HL-60/S4 treated with phorbol 12-myristate 13-acetate at 8.2 ng/mL for 4 days and 3 days (cell line): Measurements from ENCODE around the gene TWIST1.

Experiments
- in situ Hi-C: fragments of 300-500 bp; cut with MboI; formaldehyde crosslinking; loops from 2 replicates; pipeline ENCODE4 v1.15.0; 2022; ENCODE audit warnings: low sequenced_read_pairs

TWIST1 gene

DNA sequence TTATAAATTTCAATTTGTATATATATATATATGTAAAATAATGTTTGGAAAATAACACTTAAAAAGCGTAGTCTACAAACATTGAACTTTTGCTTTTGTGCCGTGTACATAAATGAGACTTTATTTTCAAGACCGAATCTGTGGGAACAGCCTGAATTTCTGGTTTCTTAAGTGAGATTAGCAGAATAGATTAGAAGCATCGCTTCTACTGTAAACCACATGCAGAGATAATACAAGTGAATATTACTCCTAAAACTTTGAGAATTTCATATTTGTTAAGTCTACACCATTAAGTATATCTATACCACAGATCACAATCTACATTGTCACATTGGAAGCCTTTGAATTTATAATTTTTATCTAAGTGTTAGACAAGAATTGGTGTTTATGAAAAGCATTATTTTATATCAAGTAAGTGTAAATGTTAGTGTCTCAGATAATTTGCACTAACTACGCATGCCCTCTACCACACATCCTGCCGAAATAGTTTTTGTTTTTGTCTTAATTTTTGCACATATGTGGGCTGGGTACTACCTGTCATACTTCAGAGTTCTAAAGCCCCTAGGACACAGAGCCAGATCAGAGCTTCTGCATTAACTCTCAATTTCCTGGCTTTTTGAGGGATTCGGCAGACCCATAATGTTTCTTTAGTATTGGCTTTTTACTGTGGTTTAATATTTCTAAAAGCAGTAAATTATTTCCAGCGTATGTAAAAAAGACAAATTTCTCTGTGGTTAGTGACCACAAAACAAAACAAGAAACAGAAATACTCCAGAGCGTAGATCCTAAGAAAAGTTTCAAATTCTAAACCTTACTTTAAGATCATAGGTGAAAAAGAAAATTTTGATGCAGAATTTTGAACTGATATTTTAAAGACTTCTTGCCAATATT is 20.0 kb downstream of the TWIST1 start:
- in situ Hi-C loops = no loop called here

DNA sequence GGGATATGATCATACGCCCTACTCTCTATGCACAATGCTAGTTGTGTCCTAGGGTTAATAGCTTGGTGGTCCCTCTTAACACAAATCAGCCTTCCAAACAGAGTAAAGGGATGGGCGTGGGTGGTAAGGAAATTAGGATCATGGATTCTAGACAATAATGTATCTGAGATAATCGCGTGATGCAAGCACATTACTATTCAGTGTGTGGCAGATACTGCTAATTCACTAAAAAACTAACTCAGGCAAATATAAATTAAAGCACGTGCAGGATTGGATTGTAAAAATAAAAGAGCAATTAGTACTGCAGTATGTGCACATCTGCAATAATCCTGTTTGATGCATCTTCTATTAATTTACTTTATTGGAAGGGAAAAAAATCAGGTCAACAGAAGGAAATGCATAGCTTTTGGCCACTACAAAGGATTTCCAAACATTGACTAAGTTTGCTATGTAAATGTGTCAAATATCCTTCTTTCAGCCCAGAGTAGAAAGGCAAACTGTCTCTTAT is 22.0 kb downstream of the TWIST1 start:
- in situ Hi-C loops = no loop called here

GRCh38 chr7:19094598-19095352 is 22.7 kb downstream of the TWIST1 start:
- in situ Hi-C loops = no loop called here

- in situ Hi-C loops = no loop called here
Measured at GRCh38 chr7:19094138-19094537, 23.3 kb downstream of the TWIST1 start.

GRCh38 chr7:19091550-19092200 is 25.8 kb downstream of the TWIST1 start:
- in situ Hi-C loops = no loop called here

DNA sequence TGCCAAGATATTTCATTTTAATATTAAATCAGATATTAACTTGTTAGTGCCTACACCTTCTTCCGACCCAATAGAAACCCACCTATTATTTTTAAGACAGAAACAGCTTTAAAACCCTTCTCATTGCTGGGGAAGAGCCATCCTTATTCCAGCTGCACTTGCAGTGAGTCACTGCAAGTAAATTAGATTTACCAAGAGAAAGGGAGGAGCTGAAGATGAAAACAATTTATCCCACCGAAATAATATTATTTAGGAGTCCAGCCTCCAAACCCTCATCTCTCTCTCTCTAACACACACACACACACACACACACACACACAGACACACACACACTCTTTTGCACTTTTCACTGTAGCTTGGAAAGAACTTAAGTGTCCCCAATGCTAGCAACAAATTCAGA is 26.9 kb downstream of the TWIST1 start:
- in situ Hi-C loops = no loop called here

DNA sequence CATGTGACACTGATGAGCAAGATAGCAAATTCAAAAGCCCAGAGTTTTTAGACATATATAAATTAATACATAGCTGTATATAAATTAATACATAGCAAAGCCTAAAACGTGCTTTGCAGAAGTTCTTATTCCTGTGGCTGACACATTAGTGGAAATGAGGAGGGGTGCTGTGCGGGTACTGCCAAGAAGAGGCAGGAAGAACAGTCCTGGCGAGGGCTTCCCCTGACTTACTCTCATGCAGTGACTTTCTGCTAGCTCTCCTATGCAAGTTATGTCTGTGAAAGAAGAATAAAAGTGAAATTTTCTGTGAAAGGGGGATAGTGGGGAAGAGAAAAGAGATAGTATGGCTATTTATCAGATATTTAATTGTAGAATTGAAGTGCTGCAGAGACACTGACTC is 27.6 kb downstream of the TWIST1 start:
- in situ Hi-C loops = no loop called here

GRCh38 chr7:19089378-19089777 is 28.1 kb downstream of the TWIST1 start:
- in situ Hi-C loops = no loop called here

DNA sequence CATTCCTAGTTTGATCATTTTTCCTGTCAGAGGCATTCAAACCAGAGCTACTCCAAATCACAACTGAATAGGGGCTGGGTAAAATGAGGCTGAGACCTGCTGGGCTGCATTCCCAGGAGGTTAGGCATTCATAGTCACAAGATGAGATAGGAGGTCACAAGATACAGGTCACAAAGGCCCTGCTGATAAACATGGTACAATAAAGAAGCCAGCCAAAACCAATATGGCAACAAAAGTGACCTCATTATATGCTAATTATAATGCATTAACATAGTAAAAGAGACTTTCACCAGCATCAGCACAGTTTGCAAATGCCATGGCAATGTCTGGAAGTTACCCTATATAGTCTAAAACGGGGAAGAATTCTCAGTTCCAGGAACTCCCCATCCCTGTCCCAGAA is 37.3 kb downstream of the TWIST1 start:
- in situ Hi-C loops = no loop called here

- in situ Hi-C loops = no loop called here
Measured at GRCh38 chr7:19079066-19079465, 38.4 kb downstream of the TWIST1 start.

- in situ Hi-C loops = no loop called here
Measured at GRCh38 chr7:19069842-19070241, 47.6 kb downstream of the TWIST1 start.

GRCh38 chr7:19066170-19066569 is 51.3 kb downstream of the TWIST1 start:
- in situ Hi-C loops = no loop called here
